ENCODE results near the gene ACBD4. TPM values are rescaled to one million over a fixed set of nuclear protein-coding genes. Genes with fewer than 3 reads are reported as not detected.

The ACBD4 gene
- total and polyA plus RNA-seq, 2 of the 13 experiments (the other 11 are each of a cell fraction or from before 2014, with no cell fraction given): 16.1 to 26.9 TPM

GRCh38 chr17:45171338-45172231 lies 36.1 kb downstream of the ACBD4 start (continued):
- 0 out of 2 replicates have a peak, but pooled peaks have one; percentile 77 for TF ChIP-seq ZNF563 (CRISPR knock-in tag; IDR thresholded peaks at IDR 0.05)
- TF ChIP-seq PBX2 (CRISPR knock-in tag; IDR thresholded peaks at IDR 0.05): no peak
- peak; percentile 69 for TF ChIP-seq ZGPAT (CRISPR knock-in tag; IDR thresholded peaks at IDR 0.05)
- TF ChIP-seq MTA1 (CRISPR knock-in tag; IDR thresholded peaks at IDR 0.05; ENCODE audit: borderline replicate concordance): peak; percentile 97
- TF ChIP-seq HOXD1 (CRISPR knock-in tag; IDR thresholded peaks at IDR 0.05): no peak
- TF ChIP-seq DZIP1 (CRISPR knock-in tag; IDR thresholded peaks at IDR 0.05): no peak
- peak; percentile 80; the same call in 1 of the 2 replicates for TF ChIP-seq ZNF790 (CRISPR knock-in tag; IDR thresholded peaks at IDR 0.05; ENCODE audit: borderline replicate concordance)
- peak; percentile 91 for TF ChIP-seq HNF1B (CRISPR knock-in tag; IDR thresholded peaks at IDR 0.05)
- TF ChIP-seq KDM5A (IDR thresholded peaks at IDR 0.05; ENCODE audit: borderline replicate concordance, low read length): peak; percentile 47; the same call in 1 of the 2 replicates
- peak; percentile 81; the same call in 1 of the 2 replicates for TF ChIP-seq FOXP1 (IDR thresholded peaks at IDR 0.05)
- peak; percentile 94 for TF ChIP-seq FOXP1 (CRISPR knock-in tag; IDR thresholded peaks at IDR 0.05)
- no peak for TF ChIP-seq FOXO4 (CRISPR knock-in tag; conservative IDR thresholded peaks at IDR 0.05)
- 0 out of 2 replicates have a peak, but pooled peaks have one; percentile 9 for TF ChIP-seq POGZ (CRISPR knock-in tag; IDR thresholded peaks at IDR 0.05)
- TF ChIP-seq ZNF609 (CRISPR knock-in tag; IDR thresholded peaks at IDR 0.05; ENCODE audit: borderline replicate concordance): peak; percentile 81; the same call in 1 of the 2 replicates
